GM03348 (cell line): ENCODE results near the gene EPX.
"Not testable (repeated sequence)": the region's sequence is repeated elsewhere in the genome, so short reads cannot be mapped to it uniquely, and the experiment has no call there.

ENCODE experiments used
- DNase-seq: peaks from one replicate; pipeline ENCODE4 v3.0.0; 2012; ENCODE audit warnings: low spot score

EPX gene, protein sequence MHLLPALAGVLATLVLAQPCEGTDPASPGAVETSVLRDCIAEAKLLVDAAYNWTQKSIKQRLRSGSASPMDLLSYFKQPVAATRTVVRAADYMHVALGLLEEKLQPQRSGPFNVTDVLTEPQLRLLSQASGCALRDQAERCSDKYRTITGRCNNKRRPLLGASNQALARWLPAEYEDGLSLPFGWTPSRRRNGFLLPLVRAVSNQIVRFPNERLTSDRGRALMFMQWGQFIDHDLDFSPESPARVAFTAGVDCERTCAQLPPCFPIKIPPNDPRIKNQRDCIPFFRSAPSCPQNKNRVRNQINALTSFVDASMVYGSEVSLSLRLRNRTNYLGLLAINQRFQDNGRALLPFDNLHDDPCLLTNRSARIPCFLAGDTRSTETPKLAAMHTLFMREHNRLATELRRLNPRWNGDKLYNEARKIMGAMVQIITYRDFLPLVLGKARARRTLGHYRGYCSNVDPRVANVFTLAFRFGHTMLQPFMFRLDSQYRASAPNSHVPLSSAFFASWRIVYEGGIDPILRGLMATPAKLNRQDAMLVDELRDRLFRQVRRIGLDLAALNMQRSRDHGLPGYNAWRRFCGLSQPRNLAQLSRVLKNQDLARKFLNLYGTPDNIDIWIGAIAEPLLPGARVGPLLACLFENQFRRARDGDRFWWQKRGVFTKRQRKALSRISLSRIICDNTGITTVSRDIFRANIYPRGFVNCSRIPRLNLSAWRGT

DNA sequence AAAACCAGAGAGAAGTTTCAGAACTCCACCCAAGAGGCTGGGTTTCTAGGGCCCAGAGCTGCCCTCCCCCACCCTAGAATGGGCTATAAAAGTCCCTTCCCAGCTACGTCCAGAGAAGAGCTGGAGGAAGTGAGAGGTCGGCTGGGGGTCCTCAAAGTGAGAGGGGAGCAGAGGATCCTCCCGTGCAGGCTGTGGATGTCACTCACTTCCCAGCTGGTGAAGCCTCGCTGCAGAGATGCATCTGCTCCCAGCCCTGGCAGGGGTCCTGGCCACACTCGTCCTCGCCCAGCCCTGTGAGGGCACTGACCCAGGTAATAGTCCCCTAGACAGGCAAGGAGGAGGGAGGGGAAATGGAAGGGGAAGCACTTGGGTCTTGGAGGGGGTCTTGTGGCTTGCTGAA lies at the start of gene EPX:
TSS of gene EPX (plus strand) at position 115 of the 400 bp plus-strand sequence. CDS start at position 236, 121 bp downstream.
- no peak for DNase-seq

DNA sequence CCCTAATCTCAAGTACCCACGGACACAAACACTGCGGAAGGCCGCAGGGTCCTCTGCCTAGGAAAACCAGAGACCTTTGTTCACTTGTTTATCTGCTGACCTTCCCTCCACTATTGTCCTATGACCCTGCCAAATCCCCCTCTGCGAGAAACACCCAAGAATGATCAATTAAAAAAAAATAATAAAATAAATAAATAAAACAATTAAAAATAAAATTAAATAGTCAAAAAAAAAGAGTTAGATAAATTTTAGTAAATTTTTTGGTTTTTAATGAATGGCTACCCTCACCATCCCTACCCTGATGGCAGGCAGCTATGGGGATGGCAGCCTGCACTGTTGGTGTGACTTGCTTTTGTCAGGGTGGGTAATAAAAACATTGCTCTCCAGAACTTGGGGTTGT lies 49.2 kb upstream of the EPX start:
- DNase-seq, result not testable (repeated sequence)

- no peak for DNase-seq
Observed at GRCh38 chr17:58144801-58145200, 47.7 kb upstream of the EPX start.

DNA sequence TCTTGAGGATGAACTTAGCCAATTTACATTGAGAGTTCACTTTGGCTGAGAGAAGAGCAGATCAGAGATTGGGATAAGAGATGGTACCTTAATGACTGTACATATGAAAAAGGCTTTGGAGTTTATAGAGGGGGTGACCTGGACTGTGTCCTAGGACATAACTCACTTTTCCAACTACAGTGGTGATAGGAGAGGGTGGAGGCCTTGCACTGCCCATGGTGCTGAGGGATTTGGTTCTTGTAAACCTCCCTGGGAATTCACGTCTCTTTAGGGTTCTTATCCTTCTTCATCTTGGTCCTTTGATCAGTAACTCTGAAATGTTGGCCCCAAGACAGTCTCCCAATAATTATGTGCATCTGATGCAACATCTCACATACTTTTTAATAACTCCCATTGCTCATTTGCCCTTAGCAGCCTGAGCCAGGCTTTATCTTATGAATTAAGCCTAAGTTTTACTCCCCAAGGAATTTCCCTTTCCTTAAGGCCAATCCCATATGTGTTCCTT lies 44.5 kb upstream of the EPX start, which contains the start of gene OR4D1:
TSS of gene OR4D1 (plus strand) at position 455 of the 505 bp plus-strand sequence. CDS start 6,770 bp downstream, outside the sequence.
- DNase-seq, result no peak

- DNase-seq, result no peak
Observed at GRCh38 chr17:58148609-58149008, 43.9 kb upstream of the EPX start.

- DNase-seq, result no peak
Observed at GRCh38 chr17:58150394-58150793, 42.1 kb upstream of the EPX start.

DNA sequence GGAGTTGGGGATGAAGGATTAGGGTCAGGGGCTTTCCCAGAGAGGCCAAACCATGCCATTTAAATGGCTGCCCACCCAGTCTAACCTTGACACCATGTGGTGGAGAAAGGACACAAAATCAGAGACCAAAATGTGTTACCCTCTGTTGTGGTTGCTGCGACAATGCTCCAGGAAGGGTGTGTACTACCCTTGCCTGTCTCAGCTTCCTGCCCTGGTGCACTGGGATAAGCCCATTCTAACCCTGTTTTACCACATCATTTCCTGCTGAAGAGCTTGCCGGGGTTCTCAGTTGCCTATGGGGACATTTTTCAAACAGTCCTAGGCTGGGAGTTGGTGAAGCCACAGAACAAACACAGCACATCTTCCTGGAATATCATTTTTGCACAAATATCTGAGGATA lies 39.5 kb upstream of the EPX start:
- DNase-seq, result no peak

DNA sequence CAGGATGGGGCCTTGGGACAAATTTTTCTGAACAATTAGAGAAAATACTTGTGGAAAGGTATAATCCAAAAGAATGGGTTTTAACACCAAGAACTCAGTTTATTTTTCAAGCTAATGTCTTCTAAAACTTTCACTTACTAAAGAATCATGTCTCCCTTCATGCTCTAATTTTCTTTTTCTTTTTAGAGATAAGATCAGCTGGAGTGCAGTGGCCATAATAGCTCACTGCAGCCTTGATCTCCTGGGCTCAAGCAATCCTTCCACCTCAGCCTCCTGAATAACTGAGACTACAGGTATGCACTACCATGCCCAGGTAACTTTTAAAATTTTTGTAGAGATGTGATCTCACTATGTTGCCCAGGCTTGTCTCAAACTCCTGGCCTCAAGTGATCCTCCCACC lies 38.9 kb upstream of the EPX start:
- DNase-seq, result no peak

GRCh38 chr17:58156839-58157803 lies 35.4 kb upstream of the EPX start:
- peak; percentile 20 for DNase-seq

DNA sequence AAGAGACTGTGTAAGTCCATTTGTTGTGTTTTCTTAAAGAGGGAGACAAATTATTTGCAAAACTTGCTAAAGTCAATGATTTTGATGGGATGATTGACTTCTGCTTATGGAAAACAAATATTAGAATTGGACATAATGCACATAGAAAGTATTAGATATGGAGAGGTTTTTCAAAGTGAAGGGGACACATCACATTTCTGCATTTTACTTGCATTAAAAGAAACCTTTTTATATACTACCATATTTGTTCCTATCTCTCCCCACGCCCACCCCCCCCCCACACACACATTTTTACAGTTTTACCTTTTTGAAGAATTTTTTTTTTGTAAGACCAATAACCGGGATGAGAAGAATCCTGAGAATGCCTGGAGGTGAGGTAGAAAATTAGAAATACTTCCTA lies 34.3 kb upstream of the EPX start:
- no peak for DNase-seq

DNA sequence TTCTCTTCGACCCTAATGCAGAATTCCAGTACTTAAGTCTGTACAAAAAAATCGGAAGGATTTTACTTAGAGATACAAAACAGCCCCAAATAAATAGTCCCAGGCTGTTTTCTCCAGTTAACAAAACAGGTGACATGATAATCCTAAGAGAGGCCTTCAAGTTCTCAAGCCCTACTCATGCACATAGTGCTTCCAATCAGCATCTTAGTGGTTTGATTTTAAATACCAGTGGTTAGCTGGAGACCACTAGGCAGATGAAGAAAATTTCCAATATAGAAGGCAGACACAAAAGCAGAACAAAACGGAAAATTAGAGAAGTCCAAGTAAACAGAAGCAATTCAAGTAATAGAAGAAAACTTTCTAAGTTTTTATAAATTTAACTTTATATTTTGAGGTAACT lies 31.0 kb upstream of the EPX start:
- DNase-seq, result no peak

DNA sequence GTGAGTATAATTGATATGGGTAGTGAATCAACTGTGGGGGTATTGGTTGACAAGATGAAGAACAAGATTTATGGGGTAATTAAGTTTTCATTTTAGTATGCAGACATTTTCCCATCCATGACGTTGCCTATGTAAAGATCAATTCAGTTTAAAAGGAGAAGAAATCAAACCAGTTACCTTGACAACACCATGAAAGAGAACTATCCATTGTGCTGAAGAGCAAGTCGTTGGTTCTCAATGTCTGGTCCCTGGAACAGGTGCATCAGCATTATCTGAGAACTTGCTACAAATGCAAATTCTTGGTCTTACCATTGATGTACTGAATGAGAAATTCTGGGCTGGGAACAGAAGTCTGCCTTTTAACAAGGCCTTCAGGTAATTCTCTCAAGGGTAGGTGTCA lies 26.5 kb upstream of the EPX start:
- no peak for DNase-seq

- no peak for DNase-seq
Observed at GRCh38 chr17:58166682-58167081, 25.8 kb upstream of the EPX start, which contains the start of gene OR4D2. OR4D2 (plus strand) TSS chr17:58166982; CDS start chr17:58169656, 2,674 bp downstream.

DNA sequence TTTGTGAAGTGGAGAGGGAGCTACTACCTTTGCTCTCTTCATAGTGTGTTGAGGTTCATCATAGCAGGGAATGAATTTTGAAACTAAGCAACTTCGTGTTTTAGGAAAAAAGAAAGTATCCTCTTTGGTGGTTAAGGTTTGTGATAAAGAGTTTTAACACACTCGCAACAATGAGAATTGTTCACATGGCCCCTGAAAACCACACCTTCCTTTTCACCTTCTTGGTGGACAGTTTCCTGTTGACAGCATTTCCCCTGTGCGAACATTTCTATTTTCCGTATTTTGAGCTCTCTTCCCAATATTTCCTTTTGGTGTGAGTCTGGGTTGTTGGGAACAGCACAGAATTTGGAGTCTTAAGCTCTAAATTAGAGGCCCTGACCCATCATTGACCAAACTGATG lies 21.9 kb upstream of the EPX start:
- DNase-seq, result no peak

DNA sequence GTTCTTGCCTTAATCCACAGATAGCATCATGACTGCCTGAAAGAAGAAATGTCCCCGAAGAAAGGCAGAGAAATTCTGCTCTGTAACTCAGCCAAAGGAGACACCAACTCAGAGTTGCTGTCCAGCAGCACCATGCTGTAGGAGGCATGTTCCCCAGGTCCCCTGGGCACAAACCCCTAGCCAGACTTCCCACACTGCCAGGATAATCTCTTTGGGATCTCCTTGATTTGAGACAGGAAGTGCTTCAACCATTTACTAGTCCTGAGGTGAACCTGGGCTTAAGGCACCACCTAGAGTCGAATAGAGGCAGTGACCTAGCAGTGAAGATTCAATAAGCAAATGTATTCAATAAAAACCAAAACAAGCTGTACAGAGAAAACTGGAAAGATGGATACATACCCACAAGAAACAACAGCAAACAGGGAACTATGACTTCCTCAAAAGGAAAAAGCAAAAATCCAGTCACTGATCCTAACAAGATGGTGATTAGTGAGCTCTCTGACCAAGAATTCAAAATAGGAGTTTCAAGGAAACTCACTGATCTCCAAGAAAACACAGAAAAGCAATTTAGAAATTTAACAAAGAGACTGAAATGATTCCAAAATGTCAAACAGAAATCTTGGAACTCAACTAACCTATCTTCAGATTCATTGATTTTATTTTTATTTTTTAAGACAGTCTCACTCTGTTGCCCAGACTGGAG lies 20.0 kb upstream of the EPX start:
- DNase-seq, result no peak

GRCh38 chr17:58174871-58175270 lies 17.7 kb upstream of the EPX start:
- DNase-seq, result no peak

GRCh38 chr17:58176200-58176599 lies 16.3 kb upstream of the EPX start:
- DNase-seq, result no peak

DNA sequence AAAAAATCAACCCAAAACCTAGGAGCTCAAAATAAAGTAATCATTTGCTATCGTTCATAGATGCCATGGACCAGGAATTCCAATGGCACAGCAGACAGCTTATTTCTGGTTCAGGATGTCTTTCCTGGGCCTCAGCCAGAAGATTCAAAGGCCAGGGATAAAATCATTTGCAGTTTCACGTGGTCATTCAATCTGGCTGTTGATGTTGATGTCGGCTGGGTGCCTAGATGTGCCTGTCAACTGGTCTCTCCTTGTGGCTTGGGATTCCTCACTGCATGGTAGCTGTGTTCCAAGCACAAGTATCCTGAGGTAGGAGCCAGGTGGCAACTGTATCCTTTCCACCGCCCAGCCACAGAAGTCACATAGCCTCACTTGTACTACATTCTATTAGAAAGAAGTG lies 10.7 kb upstream of the EPX start:
- DNase-seq, result no peak

DNA sequence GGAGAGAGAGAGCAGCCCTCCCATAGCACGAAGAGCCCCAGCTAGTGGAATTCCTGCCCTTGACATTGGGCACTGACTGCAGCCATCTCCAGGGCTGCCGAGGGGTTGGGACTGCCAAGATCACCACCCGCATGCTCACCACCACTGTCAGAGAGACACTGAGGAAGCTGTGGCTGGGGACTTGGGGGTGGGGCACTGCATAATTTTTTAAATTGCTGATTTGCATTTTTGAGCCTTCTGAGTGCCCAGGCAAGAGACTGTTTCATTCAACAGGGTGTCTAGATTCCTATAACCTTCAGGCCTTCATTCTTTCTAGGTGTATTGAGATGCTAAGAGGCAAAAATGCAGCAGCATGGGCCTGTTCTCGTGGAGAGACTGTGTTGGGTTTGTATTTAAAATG lies 9.0 kb upstream of the EPX start:
- DNase-seq, result no peak

GRCh38 chr17:58184308-58184985 lies 8.1 kb upstream of the EPX start:
- DNase-seq, result no peak
